Astrocyte of the spinal cord (primary cell): ENCODE data around the gene PHF3.

Source experiments
- DNase-seq: peaks from one replicate; pipeline ENCODE4 v3.0.0; 2011; ENCODE audit warnings: low read depth, low spot score
- H3K4me3 ChIP-seq: 2 replicates; pipeline ENCODE4 v1.5.1; 2011; ENCODE audit warnings: low read depth, mild to moderate bottlenecking, low read length, moderate library complexity
- CTCF ChIP-seq: IDR thresholded peaks from 2 replicates; pipeline ENCODE4 v1.5.1; 2012; ENCODE audit warnings: low read depth, mild to moderate bottlenecking, low read length, inconsistent platforms
- in situ Hi-C: cut with HindIII; loops from 2 replicates; pipeline ENCODE4 v1.10.0; 2017; ENCODE audit warnings: low sequenced_read_pairs

PHF3 gene

GRCh38 chr6:63708631-63709030 lies 73.0 kb downstream of the PHF3 start:
- no peak overlapping the region for H3K4me3 ChIP-seq
- in situ Hi-C loops: no loop called here
- DNase-seq: no peak
- no peak for TF ChIP-seq CTCF

GRCh38 chr6:63709148-63709547 lies 73.5 kb downstream of the PHF3 start:
- no peak for TF ChIP-seq CTCF
- H3K4me3 ChIP-seq: no peak overlapping the region
- in situ Hi-C loops: no loop called here
- DNase-seq: no peak

GRCh38 chr6:63713332-63713731 lies 77.7 kb downstream of the PHF3 start:
- no peak overlapping the region for H3K4me3 ChIP-seq
- in situ Hi-C loops: no loop called here
- no peak for TF ChIP-seq CTCF
- no peak for DNase-seq

GRCh38 chr6:63714091-63714490 lies 78.5 kb downstream of the PHF3 start:
- in situ Hi-C loops: no loop called here
- no peak for TF ChIP-seq CTCF
- no peak overlapping the region for H3K4me3 ChIP-seq
- no peak for DNase-seq

GRCh38 chr6:63716169-63716568 lies 80.6 kb downstream of the PHF3 start:
- in situ Hi-C loops: no loop called here
- no peak for TF ChIP-seq CTCF
- no peak for DNase-seq
- no peak overlapping the region for H3K4me3 ChIP-seq

GRCh38 chr6:63721181-63721580 lies 85.6 kb downstream of the PHF3 start:
- in situ Hi-C loops: no loop called here
- DNase-seq: no peak
- no peak for TF ChIP-seq CTCF
- no peak overlapping the region for H3K4me3 ChIP-seq

GRCh38 chr6:63724721-63725120 lies 89.1 kb downstream of the PHF3 start:
- DNase-seq: no peak
- TF ChIP-seq CTCF: no peak
- H3K4me3 ChIP-seq: no peak overlapping the region
- in situ Hi-C loops: no loop called here
